HepG2 (cell line): ENCODE data around the gene RTL5. TPM values are rescaled to one million over a fixed set of nuclear protein-coding genes. Genes with fewer than 3 reads are reported as not detected.

Experiments
- ATAC-seq: fragments of 200-7000 bp; cut with Tn5 transposase; 3 replicates; pipeline ENCODE4 v1.9.1; 2020; ENCODE audit warnings: mild to moderate bottlenecking, moderate library complexity
- BruUV-seq: library from RNA; stranded (reverse); fragments of 400-500 nt; replicated peaks from 2 replicates; lab custom pipeline; 2021; lab: Mats Ljungman, UMichigan
- CTCF ChIA-PET: fragments of 300-600 bp; formaldehyde crosslinking; extraction: SDS; loops from one replicate; lab custom pipeline; 2021; ENCODE audit warnings: low total read pairs, inconsistent platforms, low intra/inter-chr PET ratio; lab: Yijun Ruan, JAX
- POLR2A ChIA-PET: fragments of 350-600 bp; sonication (Branson Sonifier 250); formaldehyde crosslinking; loops from one replicate; lab custom pipeline; 2020; ENCODE audit warnings: antibody characterized with exemption, inconsistent platforms; lab: Yijun Ruan, JAX
- DNase-seq: peaks from one replicate; pipeline ENCODE4 v3.0.0-alpha.2; 2015; ENCODE audit warnings: low spot score
- FAIRE-seq: peaks from 3 replicates; lab custom pipeline; 2011; peaks lifted over from hg19 to GRCh38; lab: Jason Lieb, UNC
- H2AFZ ChIP-seq: one replicate; pipeline ENCODE4 v1.6.1; 2011; ENCODE audit warnings: low read length, inconsistent platforms
- H3K27ac ChIP-seq: fragments of 300-600 bp; 3 replicates; pipeline ENCODE4 v1.8.0; 2011; ENCODE audit warnings: mixed run types, mild to moderate bottlenecking, mixed read lengths, low read length, inconsistent platforms; ENCODE audit not compliant: insufficient read depth; ENCODE audit errors: extremely low read length
- H3K27me3 ChIP-seq, 2 experiments: fragments of 200-600 bp in 1 of 2; 2 replicates in 1 of 2; 3 replicates in 1 of 2; pipeline versions ENCODE4 v1.6.0 to v1.8.0; 2011; ENCODE audit warnings: low read length in 2 of 2, mild to moderate bottlenecking in 2 of 2, moderate library complexity in 2 of 2, inconsistent platforms in 1 of 2; ENCODE audit not compliant: insufficient read depth in 2 of 2, control insufficient read depth in 1 of 2
- H3K36me3 ChIP-seq, 2 experiments: fragments of 200-600 bp in 1 of 2; replicated peaks in 1 of 2; 2 replicates in 1 of 2; 3 replicates in 1 of 2; pipeline versions ENCODE4 v1.5.1 to v1.8.0; 2011; ENCODE audit warnings: low read length in 2 of 2, inconsistent platforms in 1 of 2; ENCODE audit not compliant: insufficient read depth in 2 of 2, control insufficient read depth in 1 of 2
- H3K4me1 ChIP-seq: 2 replicates; pipeline ENCODE4 v1.5.1; 2012; ENCODE audit warnings: low read length, inconsistent platforms; ENCODE audit not compliant: insufficient read depth
- H3K4me2 ChIP-seq: 2 replicates; pipeline ENCODE4 v1.6.0; 2011; ENCODE audit warnings: low read depth, low read length, inconsistent platforms
- H3K4me3 ChIP-seq, 3 experiments: fragments of 200-600 bp in 1 of 3; sonication (generic), shearing (Covaris generic) in 1 of 3; replicated peaks in 1 of 3; 2 replicates each; pipeline ENCODE4 v1.5.1; 2011 to 2016; ENCODE audit warnings: low read length in 3 of 3, inconsistent platforms in 2 of 3, low read depth in 2 of 3, mild to moderate bottlenecking in 2 of 3, control low read depth in 1 of 3, mixed read lengths in 1 of 3; ENCODE audit not compliant: insufficient read depth in 1 of 3
- H3K79me2 ChIP-seq: one replicate; pipeline ENCODE4 v1.6.1; 2011; ENCODE audit warnings: low read length, inconsistent platforms; ENCODE audit not compliant: insufficient read depth
- H3K9ac ChIP-seq: 2 replicates; pipeline ENCODE4 v1.6.0; 2011; ENCODE audit warnings: mild to moderate bottlenecking, low read depth, low read length, inconsistent platforms; ENCODE audit not compliant: insufficient read depth
- H3K9me3 ChIP-seq: 2 replicates; pipeline ENCODE4 v1.5.1; 2012; ENCODE audit warnings: mild to moderate bottlenecking, low read length
- H4K20me1 ChIP-seq: 2 replicates; pipeline ENCODE4 v1.6.0; 2011; ENCODE audit warnings: inconsistent platforms, mild to moderate bottlenecking, low read length, moderate library complexity; ENCODE audit not compliant: insufficient read depth
- BCLAF1 ChIP-seq: fragments of 450-650 bp; IDR thresholded peaks from 2 replicates; pipeline ENCODE4 v1.6.1; 2017; ENCODE audit warnings: mild to moderate bottlenecking
- CBX1 ChIP-seq: IDR thresholded peaks from one replicate; pipeline ENCODE4 v1.6.1; 2016; ENCODE audit warnings: antibody characterized with exemption, low read depth
- CTCF ChIP-seq: sonication (generic); formaldehyde crosslinking; IDR thresholded peaks from 2 replicates; pipeline ENCODE4 v1.5.0; 2020; ENCODE audit warnings: mild to moderate bottlenecking, missing genetic modification reagents, moderate library complexity
- DNMT3B ChIP-seq: conservative IDR thresholded peaks from 2 replicates; pipeline ENCODE4 v1.6.1; 2016; ENCODE audit warnings: missing biosample characterization, control low read depth
- KDM5B ChIP-seq: sonication (generic); formaldehyde crosslinking; IDR thresholded peaks from 2 replicates; pipeline ENCODE4 v1.4.0; 2020; ENCODE audit warnings: missing genetic modification reagents, mild to moderate bottlenecking, borderline replicate concordance
- MIER3 ChIP-seq: IDR thresholded peaks from 2 replicates; pipeline ENCODE4 v1.6.1; 2016; ENCODE audit warnings: missing compliant biosample characterization, borderline replicate concordance
- RERE ChIP-seq: IDR thresholded peaks from 2 replicates; pipeline ENCODE4 v1.6.1; 2016; ENCODE audit warnings: low read depth, missing genetic modification reagents, missing compliant biosample characterization
- ZC3H13 ChIP-seq: sonication (generic); formaldehyde crosslinking; IDR thresholded peaks from 2 replicates; pipeline ENCODE4 v1.8.1; 2023; ENCODE audit warnings: mild to moderate bottlenecking, missing genetic modification reagents, moderate library complexity
- ZFP90 ChIP-seq: sonication (generic); formaldehyde crosslinking; IDR thresholded peaks from 2 replicates; pipeline ENCODE4 v1.8.0; 2022; ENCODE audit warnings: missing genetic modification reagents, mild to moderate bottlenecking, inconsistent platforms, borderline replicate concordance
- ZNF124 ChIP-seq: sonication (generic); formaldehyde crosslinking; IDR thresholded peaks from 2 replicates; pipeline ENCODE4 v1.4.0; 2020; ENCODE audit warnings: missing genetic modification reagents
- ZNF576 ChIP-seq: sonication (generic); formaldehyde crosslinking; IDR thresholded peaks from 2 replicates; pipeline ENCODE4 v1.4.0; 2020; ENCODE audit warnings: mild to moderate bottlenecking, missing genetic modification reagents
- ZNF780A ChIP-seq: sonication (generic); formaldehyde crosslinking; IDR thresholded peaks from 2 replicates; pipeline ENCODE4 v1.8.0; 2022; ENCODE audit warnings: mild to moderate bottlenecking, missing genetic modification reagents, moderate library complexity
- WGBS: methylation state at CpG from one replicate; pipeline ENCODE4 v1.1.6; 2017; ENCODE audit warnings: low lambda C conversion rate; 5-methylcytosine and 5-hydroxymethylcytosine counted together
- in situ Hi-C: cut with HindIII; loops from 2 replicates; pipeline ENCODE4 v1.10.0; 2017; ENCODE audit warnings: low pct_unique_long_range_greater_than_20kb; ENCODE audit not compliant: extremely low pct_ligation_motif_present
- intact Hi-C: fragments of 100-400 bp; cut with micrococcal nuclease; formaldehyde crosslinking; loops from one replicate; pipeline ENCODE4 v1.10.0; 2022; ENCODE audit not compliant: unreplicated experiment
- polyA plus RNA-seq, 8 experiments: library from polyadenylated mRNA; depleted of rRNA in 3 of 8; stranded (reverse) in 7 of 8; unstranded in 1 of 8; fragments of >200 nt; fragmentation: Illumina TruSeq in 4 of 8; extraction: Trizol in 4 of 8; gene quantifications; 2 replicates each; pipeline versions ENCODE4 v1.2.1 to v1.2.3, GENCODE V29; 2011 to 2016; ENCODE audit warnings: low read depth in 4 of 8, missing spikeins in 1 of 8, mixed read lengths in 1 of 8; ENCODE audit not compliant: insufficient read depth in 1 of 8
- total RNA-seq, 5 experiments: library from RNA; depleted of rRNA; stranded (reverse); fragments of >200 nt; fragmentation: Illumina TruSeq; extraction: Trizol; gene quantifications; 2 replicates each; pipeline ENCODE4 v1.2.3, GENCODE V29; 2016; ENCODE audit warnings: low read depth in 1 of 5

The RTL5 gene
- total and polyA plus RNA-seq, 2 of the 13 experiments (the other 11 are each of a cell fraction or from before 2014, with no cell fraction given): not detected

GRCh38 chrX:72128183-72128834, 3.4 kb downstream of the RTL5 start:
- Histone ChIP-seq H3K79me2 (no peaks in the 10 kb centered on the region), H3K9ac (no peak overlapping the region), H3K9me3 (no peaks in the 10 kb centered on the region), H3K36me3 (no peaks in the 10 kb centered on the region), H4K20me1 (no peaks in the 10 kb centered on the region), H3K27ac (no peak overlapping the region), H3K27me3 (peaks cover 0 to 12% of the 10 kb centered on the region in 2 experiments; a peak in 4 of 5 replicates), H2AFZ (no peak overlapping the region), H3K4me1 (no peaks in the 10 kb centered on the region), H3K4me3 (no peak overlapping the region), H3K4me2 (no peak overlapping the region)
- ChIA-PET POLR2A (no interaction called here), CTCF (no interaction called here)
- DNase-seq (no peak), FAIRE-seq (no peak), ATAC-seq (no peak)
- BruUV-seq: no TSS peak
- in situ Hi-C loops (loop anchor here (10.0 kb wide), 1 partner anchor 134 kb away; no protein-coding TSS in a partner anchor), intact Hi-C loops (loop anchor here (5.0 kb wide), 1 partner anchor 111 kb away; no protein-coding TSS in a partner anchor)
- 64% methylated on average over 3 of the region's 4 CpGs for WGBS
- TF ChIP-seq KDM5B (CRISPR knock-in tag): no peak
- no peak for TF ChIP-seq MIER3 (CRISPR knock-in tag)
- TF ChIP-seq CBX1: no peak
- TF ChIP-seq ZNF576 (CRISPR knock-in tag): no peak
- TF ChIP-seq CTCF: no peak
- TF ChIP-seq ZNF780A (CRISPR knock-in tag): no peak
- TF ChIP-seq RERE (CRISPR knock-in tag): no peak
- TF ChIP-seq ZNF124: no peak
- no peak for TF ChIP-seq BCLAF1
- TF ChIP-seq DNMT3B (CRISPR knock-in tag): no peak
- no peak for TF ChIP-seq ZC3H13
- TF ChIP-seq ZFP90: no peak
